GM19239 (cell line): ENCODE measurements around the gene EPB41L2.
A peak's percentile ranks its signal among the peaks of the same experiment; 100 is the strongest.

ENCODE experiments used
- DNase-seq: peaks from one replicate; pipeline ENCODE4 v3.0.0; 2011; ENCODE audit warnings: low spot score; ENCODE audit not compliant: insufficient read length
- FAIRE-seq: peaks from 2 replicates; lab custom pipeline; 2011; peaks lifted over from hg19 to GRCh38; lab: Jason Lieb, UNC

Gene EPB41L2

DNA sequence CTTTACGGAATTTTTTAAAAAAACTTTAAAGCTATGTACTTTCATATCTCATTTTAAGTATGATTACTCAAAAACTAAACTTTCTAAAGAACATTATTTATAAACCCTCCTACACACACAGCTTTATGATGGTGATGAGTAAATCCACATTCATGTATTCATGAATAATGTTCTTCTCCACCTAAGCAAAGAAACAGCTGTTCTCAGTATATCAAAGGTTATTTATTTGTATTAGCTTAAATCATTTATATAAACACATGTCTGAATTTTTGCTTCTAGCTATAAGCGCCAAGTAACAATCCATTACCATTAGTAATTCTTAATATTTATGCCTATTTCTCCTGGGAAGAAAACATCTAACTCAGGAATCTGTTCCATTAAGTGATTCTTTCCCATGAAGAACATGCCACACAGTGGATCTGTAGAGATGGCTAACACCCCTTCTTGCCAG lies 172.5 kb downstream of the EPB41L2 start:
- DNase-seq (no peak), FAIRE-seq (no peak)

- DNase-seq, result no peak
- no peak for FAIRE-seq
Measured at GRCh38 chr6:130889423-130889822, 173.6 kb downstream of the EPB41L2 start.

- FAIRE-seq, result no peak
Measured at GRCh38 chr6:130888246-130888645, 174.8 kb downstream of the EPB41L2 start.

GRCh38 chr6:130886966-130887365 lies 176.1 kb downstream of the EPB41L2 start:
- DNase-seq (no peak), FAIRE-seq (no peak)

More at GRCh38 chr6:130888246-130888645, 174.8 kb downstream of the EPB41L2 start:
- no peak for DNase-seq

DNA sequence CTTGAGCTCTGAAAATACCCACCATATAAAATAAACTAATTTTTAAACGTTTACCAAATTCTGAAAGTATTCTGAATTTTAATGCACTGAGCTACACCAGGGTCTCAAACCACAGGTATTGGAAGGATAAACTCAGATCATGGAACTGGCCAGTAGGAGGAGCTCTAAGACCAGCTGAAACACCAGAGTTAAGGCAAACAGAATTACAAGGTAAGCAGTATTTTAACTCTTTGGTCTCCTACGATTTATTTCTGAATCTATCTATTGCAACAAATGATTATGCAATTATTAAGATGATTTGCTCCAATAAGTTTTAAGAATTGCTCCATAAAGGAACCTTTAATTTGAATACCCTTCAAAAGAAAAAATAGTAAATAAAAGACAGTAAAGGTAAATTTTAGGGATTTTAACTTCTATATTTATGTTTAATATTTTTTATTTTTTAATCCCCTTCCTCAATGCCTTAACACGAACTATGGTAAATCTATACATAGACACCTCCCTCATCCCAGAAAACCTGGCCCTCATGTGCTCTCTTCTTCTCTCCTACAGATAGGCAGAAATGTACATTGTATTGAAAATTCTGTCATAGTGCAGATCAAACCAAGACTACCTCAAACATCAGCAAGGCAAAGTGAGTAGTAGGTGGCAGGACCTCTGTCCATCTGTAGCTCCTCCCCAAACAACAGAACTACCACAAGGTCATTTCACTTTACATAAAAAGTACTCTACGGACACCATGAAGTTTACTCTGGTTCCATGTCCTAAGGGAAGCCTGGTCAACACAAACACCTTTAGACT lies 177.5 kb downstream of the EPB41L2 start:
- DNase-seq, result peak; percentile 15

GRCh38 chr6:130882370-130882769 lies 180.7 kb downstream of the EPB41L2 start:
- no peak for FAIRE-seq
- DNase-seq, result no peak

More for the DNA sequence above, 177.5 kb downstream of the EPB41L2 start:
- FAIRE-seq, result peak; percentile 92

GRCh38 chr6:130879826-130880225 lies 183.2 kb downstream of the EPB41L2 start:
- no peak for FAIRE-seq

DNA sequence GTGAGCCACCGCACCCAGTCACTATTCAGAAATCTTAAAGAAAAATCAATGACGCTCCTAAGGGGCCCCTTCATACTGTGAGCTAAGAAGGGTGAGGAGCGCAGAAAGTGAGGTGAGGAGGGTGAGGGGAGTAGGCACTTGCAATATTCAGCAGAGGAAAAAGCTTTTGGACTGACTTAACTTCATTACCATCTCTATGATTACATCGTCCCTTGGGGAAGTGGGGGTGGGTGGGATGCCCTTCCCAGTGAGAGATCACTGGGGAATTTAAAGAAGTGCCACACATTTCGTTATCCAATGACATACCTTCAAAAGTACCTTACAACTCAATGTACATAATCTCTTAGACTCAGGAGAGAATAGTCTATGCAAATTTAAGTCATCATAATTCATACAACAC lies 189.3 kb downstream of the EPB41L2 start:
- no peak for FAIRE-seq
- DNase-seq, result no peak

More at GRCh38 chr6:130879826-130880225, 183.2 kb downstream of the EPB41L2 start:
- DNase-seq, result no peak

GRCh38 chr6:130872250-130873095 lies 190.6 kb downstream of the EPB41L2 start:
- FAIRE-seq, result peak; percentile 89
- DNase-seq, result peak; percentile 17

- FAIRE-seq (no peak), DNase-seq (no peak)
Measured at GRCh38 chr6:130870179-130870880, 192.7 kb downstream of the EPB41L2 start.

GRCh38 chr6:130869681-130870080 lies 193.4 kb downstream of the EPB41L2 start:
- FAIRE-seq, result no peak
- DNase-seq, result no peak

DNA sequence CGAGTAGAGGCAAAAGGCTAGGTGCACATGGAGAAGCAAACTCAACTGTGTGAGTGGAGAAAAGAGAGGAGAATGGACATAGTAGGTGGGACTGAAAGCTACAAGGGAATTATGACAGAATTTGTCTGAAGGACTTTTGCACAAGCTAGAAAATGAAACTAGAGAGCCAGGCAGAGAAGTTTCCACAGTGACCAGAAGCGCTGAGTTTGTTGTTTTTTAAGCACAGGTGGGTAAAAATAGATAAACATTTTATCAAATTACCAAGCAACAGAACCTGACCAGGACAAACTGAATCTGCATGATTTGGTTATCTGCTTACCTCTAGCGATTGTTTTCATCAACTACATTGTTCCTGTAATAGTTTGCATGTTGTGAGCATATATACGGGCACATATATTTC lies 197.3 kb downstream of the EPB41L2 start:
- no peak for FAIRE-seq
- no peak for DNase-seq

- FAIRE-seq (no peak), DNase-seq (no peak)
Measured at GRCh38 chr6:130864344-130864743, 198.7 kb downstream of the EPB41L2 start.

DNA sequence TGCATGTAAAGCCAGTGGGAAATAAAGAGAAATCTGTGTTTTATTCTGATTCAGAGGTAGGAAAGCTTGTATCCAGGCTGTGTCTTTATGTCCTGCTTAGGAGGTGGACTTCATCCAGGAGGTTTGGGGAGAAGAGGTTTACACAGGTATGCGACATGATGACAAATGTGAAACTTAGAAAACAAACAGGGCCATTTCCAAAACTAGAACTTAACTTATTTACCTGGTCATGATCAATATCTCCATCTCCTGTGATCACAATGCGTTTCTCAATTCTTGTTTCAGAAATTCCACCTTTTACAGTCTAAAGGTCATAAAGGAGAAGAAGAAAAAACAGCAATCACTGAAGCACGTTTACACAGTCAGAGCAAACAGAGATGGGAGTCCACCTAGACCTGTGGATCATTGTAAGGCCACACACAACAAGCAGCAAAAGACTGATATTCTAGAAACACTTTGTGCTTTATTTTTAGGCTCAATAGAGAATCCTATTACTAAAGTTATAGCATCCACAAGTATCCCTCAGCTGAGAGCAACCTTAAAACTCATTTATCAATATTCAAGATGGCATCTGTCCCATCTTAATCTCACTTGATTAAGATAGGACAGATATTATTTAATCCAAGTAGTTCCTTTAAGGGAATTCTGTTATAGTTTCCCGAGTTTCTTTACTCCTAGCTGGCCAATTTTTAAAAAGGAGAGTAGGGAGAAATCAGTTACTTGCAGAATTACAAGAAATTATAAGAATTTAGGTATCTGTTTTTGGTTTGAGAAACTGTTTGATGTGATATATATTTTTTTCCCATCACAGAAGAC lies 199.4 kb downstream of the EPB41L2 start:
- FAIRE-seq, result no peak
- no peak for DNase-seq

GRCh38 chr6:130862370-130862769 lies 200.7 kb downstream of the EPB41L2 start:
- no peak for FAIRE-seq

GRCh38 chr6:130859161-130859867 lies 203.7 kb downstream of the EPB41L2 start:
- DNase-seq (no peak), FAIRE-seq (no peak)

More at GRCh38 chr6:130862370-130862769, 200.7 kb downstream of the EPB41L2 start:
- no peak for DNase-seq

GRCh38 chr6:130858498-130859160 lies 204.4 kb downstream of the EPB41L2 start:
- DNase-seq (no peak), FAIRE-seq (no peak)

GRCh38 chr6:130858054-130858453 lies 205.0 kb downstream of the EPB41L2 start:
- DNase-seq, result no peak
- no peak for FAIRE-seq
